Suprapubic skin (tissue), 4 donors: Measurements from ENCODE around the gene BCAS4. TPM values are rescaled to one million over a fixed set of nuclear protein-coding genes. Genes with fewer than 3 reads are reported as not detected.

ENCODE experiments used
- DNase-seq, 2 donors: peaks; one replicate each; pipeline ENCODE4 v3.0.0-alpha.2; 2019; ENCODE audit warnings: low spot score in 2 of 2
- H3K27ac ChIP-seq: fragments of 200-600 bp; sonication (generic); one replicate; pipeline ENCODE4 v1.5.1; 2019
- H3K27me3 ChIP-seq: fragments of 200-600 bp; sonication (generic); one replicate; pipeline ENCODE4 v1.5.1; 2019
- H3K36me3 ChIP-seq: fragments of 200-600 bp; sonication (generic); one replicate; pipeline ENCODE4 v1.5.1; 2019
- H3K4me1 ChIP-seq: fragments of 200-600 bp; sonication (generic); one replicate; pipeline ENCODE4 v1.5.1; 2019
- H3K4me3 ChIP-seq: fragments of 200-600 bp; sonication (generic); one replicate; pipeline ENCODE4 v1.5.1; 2019; ENCODE audit warnings: mild to moderate bottlenecking
- H3K9me3 ChIP-seq: fragments of 200-600 bp; sonication (generic); one replicate; pipeline ENCODE4 v1.5.1; 2019
- EP300 ChIP-seq: sonication (generic); formaldehyde crosslinking; IDR thresholded peaks from one replicate; pipeline ENCODE4 v1.6.1; 2017; ENCODE audit warnings: antibody characterized with exemption
- POLR2A ChIP-seq, 2 donors: fragments of 450-650 bp; IDR thresholded peaks; one replicate each; pipeline ENCODE4 v1.6.1; 2017; ENCODE audit warnings: antibody characterized with exemption in 2 of 2, mild to moderate bottlenecking in 2 of 2, moderate library complexity in 2 of 2
- POLR2AphosphoS5 ChIP-seq, 3 donors: sonication (generic); formaldehyde crosslinking; IDR thresholded peaks; one replicate each; pipeline ENCODE4 v1.6.1; 2017; ENCODE audit warnings: antibody characterized with exemption in 3 of 3
- WGBS: methylation state at CpG from one replicate; pipeline ENCODE4 v1.1.5; 2018; 5-methylcytosine and 5-hydroxymethylcytosine counted together
- total RNA-seq, 4 donors: library from RNA; depleted of rRNA; stranded (reverse); fragments of >200 nt; gene quantifications; one replicate each; pipeline ENCODE4 v1.1.0, GENCODE V29; 2016
- TF ChIP-seq, protein P1 (sequence below), 2 donors: fragments of 200-600 bp in 1 of 2; fragments of 450-650 bp in 1 of 2; sonication (generic) in 1 of 2; IDR thresholded peaks; one replicate each; pipeline ENCODE4 v1.5.1; 2016 to 2019; ENCODE audit warnings: antibody characterized with exemption in 2 of 2, mild to moderate bottlenecking in 1 of 2, moderate library complexity in 1 of 2

The BCAS4 gene
- total RNA-seq, 4 donors from 2014 or later, result 0.91 to 2.6 (median 1.2) TPM

GRCh38 chr20:50856475-50857041 lies 61.7 kb downstream of the BCAS4 start:
- DNase-seq, result no peak
- no peaks in the 10 kb centered on the region for H3K36me3 ChIP-seq
- peaks cover 6% of the 10 kb centered on the region for H3K27me3 ChIP-seq
- no peak overlapping the region for H3K4me3 ChIP-seq
- WGBS, result 88% methylated on average over 4 of the region's 5 CpGs
- H3K4me1 ChIP-seq, result peaks cover 22% of the 10 kb centered on the region
- TF ChIP-seq POLR2A (IDR thresholded peaks at IDR 0.05) (no peak), EP300 (no peak), POLR2AphosphoS5 (IDR thresholded peaks at IDR 0.05) (no peak)
- TF ChIP-seq, protein P1, sequence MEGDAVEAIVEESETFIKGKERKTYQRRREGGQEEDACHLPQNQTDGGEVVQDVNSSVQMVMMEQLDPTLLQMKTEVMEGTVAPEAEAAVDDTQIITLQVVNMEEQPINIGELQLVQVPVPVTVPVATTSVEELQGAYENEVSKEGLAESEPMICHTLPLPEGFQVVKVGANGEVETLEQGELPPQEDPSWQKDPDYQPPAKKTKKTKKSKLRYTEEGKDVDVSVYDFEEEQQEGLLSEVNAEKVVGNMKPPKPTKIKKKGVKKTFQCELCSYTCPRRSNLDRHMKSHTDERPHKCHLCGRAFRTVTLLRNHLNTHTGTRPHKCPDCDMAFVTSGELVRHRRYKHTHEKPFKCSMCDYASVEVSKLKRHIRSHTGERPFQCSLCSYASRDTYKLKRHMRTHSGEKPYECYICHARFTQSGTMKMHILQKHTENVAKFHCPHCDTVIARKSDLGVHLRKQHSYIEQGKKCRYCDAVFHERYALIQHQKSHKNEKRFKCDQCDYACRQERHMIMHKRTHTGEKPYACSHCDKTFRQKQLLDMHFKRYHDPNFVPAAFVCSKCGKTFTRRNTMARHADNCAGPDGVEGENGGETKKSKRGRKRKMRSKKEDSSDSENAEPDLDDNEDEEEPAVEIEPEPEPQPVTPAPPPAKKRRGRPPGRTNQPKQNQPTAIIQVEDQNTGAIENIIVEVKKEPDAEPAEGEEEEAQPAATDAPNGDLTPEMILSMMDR (IDR thresholded peaks at IDR 0.05), result no peak
- H3K9me3 ChIP-seq, result no peaks in the 10 kb centered on the region
- no peak overlapping the region for H3K27ac ChIP-seq

- H3K36me3 ChIP-seq, result no peaks in the 10 kb centered on the region
- 95% methylated on average over 7 of the region's 7 CpGs for WGBS
- H3K4me1 ChIP-seq, result peaks cover 22% of the 10 kb centered on the region
- H3K9me3 ChIP-seq, result no peaks in the 10 kb centered on the region
- H3K27me3 ChIP-seq, result peaks cover 6% of the 10 kb centered on the region
- TF ChIP-seq, protein P1 (IDR thresholded peaks at IDR 0.05), result no peak
- TF ChIP-seq POLR2AphosphoS5 (IDR thresholded peaks at IDR 0.05) (no peak), POLR2A (IDR thresholded peaks at IDR 0.05) (no peak), EP300 (no peak)
- H3K4me3 ChIP-seq, result no peak overlapping the region
- H3K27ac ChIP-seq, result no peak overlapping the region
- no peak for DNase-seq
These were observed 62.5 kb downstream of the BCAS4 start for GRCh38 chr20:50857348-50857747.

- no peaks in the 10 kb centered on the region for H3K36me3 ChIP-seq
- TF ChIP-seq POLR2AphosphoS5 (IDR thresholded peaks at IDR 0.05) (no peak), EP300 (no peak), POLR2A (IDR thresholded peaks at IDR 0.05) (no peak)
- TF ChIP-seq, protein P1 (IDR thresholded peaks at IDR 0.05), result no peak
- no peaks in the 10 kb centered on the region for H3K9me3 ChIP-seq
- no peak overlapping the region for H3K4me3 ChIP-seq
- peaks cover 22% of the 10 kb centered on the region for H3K4me1 ChIP-seq
- 93% methylated on average over 5 of the region's 5 CpGs for WGBS
- H3K27ac ChIP-seq, result no peak overlapping the region
- peaks cover 6% of the 10 kb centered on the region for H3K27me3 ChIP-seq
- DNase-seq, result no peak
These were observed 63.7 kb downstream of the BCAS4 start for GRCh38 chr20:50858525-50858924.

DNA sequence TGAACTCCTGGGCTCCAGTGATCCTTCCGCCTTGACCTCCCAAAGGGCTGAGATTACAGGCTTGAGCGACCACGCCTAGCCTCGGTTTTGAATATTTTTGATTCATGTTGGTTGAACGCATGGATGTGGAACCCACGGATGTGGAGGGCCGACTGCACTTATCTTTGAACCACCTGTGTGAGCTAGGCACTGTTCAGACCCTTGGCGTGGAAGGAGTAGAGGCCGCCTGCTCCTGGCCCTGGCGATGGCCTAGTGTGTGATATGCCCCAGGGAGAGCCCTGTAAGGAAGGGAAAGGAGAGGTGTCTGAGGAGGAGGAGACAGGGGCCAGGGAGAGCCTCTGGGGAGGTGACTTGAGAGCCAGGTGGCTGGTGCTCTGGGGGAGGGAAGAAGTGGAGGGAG lies 64.3 kb downstream of the BCAS4 start:
- no peak overlapping the region for H3K27ac ChIP-seq
- WGBS, result 97% methylated on average over 10 of the region's 10 CpGs
- no peak for DNase-seq

GRCh38 chr20:50861012-50861411 lies 66.2 kb downstream of the BCAS4 start:
- Histone ChIP-seq H3K27me3 (no peaks in the 10 kb centered on the region), H3K9me3 (no peaks in the 10 kb centered on the region), H3K27ac (no peak overlapping the region), H3K4me3 (no peak overlapping the region), H3K36me3 (no peaks in the 10 kb centered on the region), H3K4me1 (peaks cover 6% of the 10 kb centered on the region)
- no peak for TF ChIP-seq POLR2A (IDR thresholded peaks at IDR 0.05)
- no peak for TF ChIP-seq POLR2AphosphoS5 (IDR thresholded peaks at IDR 0.05)
- TF ChIP-seq EP300, result no peak
- TF ChIP-seq, protein P1 (IDR thresholded peaks at IDR 0.05), result no peak
- DNase-seq, result no peak
- WGBS, result 82% methylated on average over 12 of the region's 12 CpGs

More for the DNA sequence above, 64.3 kb downstream of the BCAS4 start:
- H3K27me3 ChIP-seq, result peaks cover 5% of the 10 kb centered on the region
- H3K36me3 ChIP-seq, result no peaks in the 10 kb centered on the region
- TF ChIP-seq, protein P1 (IDR thresholded peaks at IDR 0.05), result no peak
- TF ChIP-seq POLR2AphosphoS5 (IDR thresholded peaks at IDR 0.05) (no peak), EP300 (no peak), POLR2A (IDR thresholded peaks at IDR 0.05) (no peak)
- H3K4me3 ChIP-seq, result no peak overlapping the region
- H3K9me3 ChIP-seq, result no peaks in the 10 kb centered on the region
- H3K4me1 ChIP-seq, result peaks cover 19% of the 10 kb centered on the region
